ENCODE results near the gene PDHX.

The PDHX gene

DNA sequence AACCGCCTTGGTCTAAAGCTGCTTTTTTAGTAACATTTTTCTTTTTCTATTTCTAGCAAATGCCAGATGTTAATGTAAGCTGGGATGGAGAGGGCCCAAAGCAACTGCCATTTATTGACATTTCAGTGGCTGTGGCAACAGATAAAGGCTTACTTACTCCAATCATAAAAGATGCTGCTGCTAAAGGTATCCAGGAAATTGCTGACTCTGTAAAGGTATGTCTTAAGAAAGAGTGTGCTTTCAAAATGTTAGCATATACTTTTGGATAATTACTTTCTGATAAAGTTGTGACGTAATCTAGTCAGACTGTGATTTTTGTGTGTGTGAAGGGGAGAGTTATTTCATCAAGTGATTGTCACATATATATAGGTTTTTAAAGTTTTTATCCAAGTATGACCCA, 68.1 kb downstream of the PDHX start:
- in situ Hi-C loops (cut with MboI; ENCODE audit: low sequenced_read_pairs), result no loop called here

DNA sequence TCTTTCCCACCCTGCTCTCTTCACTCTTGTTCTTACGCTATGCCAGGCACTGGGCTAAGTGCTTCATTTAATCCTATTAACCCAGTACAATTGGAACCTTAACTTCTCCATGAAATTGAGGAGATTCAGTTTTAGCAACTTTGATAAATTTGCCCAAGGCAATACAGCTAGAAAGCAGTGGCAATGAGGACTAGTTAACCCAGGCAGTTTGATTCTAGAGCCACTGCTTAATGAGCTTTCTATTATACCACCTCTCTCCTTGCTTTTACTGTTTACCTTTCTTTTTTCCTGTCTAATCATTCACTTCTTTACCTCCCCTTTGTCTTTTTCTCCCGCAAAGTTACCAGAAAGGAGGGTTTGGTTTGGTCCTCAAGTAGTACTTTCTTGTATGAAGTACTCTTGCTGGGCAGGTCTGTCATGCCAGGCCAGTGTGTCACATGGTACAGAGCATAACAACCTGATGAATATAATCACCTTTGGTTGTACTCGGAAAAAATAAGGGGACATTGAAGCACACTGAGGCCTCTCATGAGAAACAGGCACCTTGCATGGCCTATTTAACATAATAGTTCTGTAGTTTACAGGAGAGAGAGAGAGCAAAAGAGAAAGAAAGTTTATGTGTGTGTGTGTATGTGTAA, 70.6 kb downstream of the PDHX start:
- in situ Hi-C loops (cut with MboI; ENCODE audit: low sequenced_read_pairs), result no loop called here

DNA sequence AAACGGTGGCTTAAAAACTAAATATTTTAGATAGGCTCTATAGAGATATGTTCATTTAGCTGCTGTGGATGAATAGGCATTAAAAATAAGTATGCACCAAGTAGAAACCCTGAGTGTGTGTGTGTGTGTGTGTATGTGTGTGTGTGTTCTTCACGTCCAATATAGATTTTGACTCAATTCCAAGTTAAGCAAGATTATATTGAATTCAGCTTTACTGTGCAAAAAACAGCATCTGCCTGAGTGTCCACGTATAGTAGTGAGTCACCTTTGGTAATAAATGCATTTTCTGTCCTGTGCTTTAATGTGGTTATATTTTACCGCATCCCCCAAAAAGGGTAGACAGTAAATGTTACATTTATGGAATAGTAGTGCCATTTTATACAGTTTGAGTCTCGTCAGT, 71.2 kb downstream of the PDHX start:
- in situ Hi-C loops (cut with MboI; ENCODE audit: low sequenced_read_pairs), result no loop called here

DNA sequence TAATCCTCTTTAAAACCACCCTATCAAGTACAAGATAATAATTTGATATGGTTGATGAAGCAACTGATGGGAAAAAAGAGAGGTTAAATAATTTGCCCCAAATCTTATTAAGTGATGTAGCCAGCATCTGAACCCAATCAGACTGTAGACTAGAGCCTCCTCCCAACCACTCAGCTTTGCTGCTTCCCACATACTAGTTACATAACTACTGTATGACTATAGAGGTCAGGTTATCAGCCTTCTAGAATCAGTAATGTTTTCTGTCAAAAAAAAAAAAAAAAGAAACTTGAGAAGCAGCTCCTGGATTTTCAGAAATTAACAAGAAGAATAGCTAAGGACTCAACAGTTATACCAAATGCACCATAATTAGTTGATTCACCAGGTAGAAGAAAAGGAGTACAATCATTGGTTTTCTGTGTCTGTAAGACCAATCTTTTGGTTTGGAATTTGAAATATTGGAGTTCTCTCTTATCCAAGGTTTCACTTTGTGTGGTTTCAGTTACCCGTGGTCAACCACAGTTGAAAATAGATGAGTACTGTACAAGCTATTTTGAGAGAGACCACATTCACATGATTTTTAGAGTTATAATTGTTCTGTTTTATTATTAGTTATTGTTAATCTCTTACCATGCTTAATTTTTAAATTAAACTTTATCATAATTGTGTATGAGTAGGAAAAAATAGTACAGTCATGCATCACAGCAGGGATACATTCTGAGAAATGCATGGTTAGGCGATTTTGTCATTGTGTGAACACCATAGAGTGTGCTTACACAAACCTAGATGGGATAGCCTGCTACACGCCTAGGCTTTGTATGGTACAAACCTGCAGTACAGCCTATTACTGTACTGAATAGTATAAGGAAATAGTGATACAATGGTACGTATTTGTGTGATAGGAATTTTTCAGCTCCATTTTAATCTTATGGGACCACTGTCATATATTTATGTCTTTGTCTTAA, 72.2 kb downstream of the PDHX start:
- in situ Hi-C loops (cut with MboI; ENCODE audit: low sequenced_read_pairs), result no loop called here

DNA sequence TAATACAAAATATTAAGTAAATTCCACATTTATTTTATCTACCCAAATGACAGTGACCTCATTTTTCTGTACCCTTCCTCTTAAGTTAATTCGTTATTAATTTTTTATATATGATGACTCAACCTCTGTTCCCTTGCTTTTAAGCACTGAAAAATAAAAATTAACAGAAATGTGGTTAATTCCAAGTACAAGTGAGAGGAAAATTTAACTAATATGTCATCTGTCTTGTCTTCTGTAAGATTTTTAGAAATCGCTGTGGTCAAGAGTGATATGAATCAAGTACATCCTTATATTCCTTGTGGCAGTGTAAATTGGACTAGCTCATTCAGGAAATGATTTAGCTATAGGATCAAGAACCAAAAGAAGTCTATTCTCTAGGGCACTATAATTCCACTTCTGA, 74.5 kb downstream of the PDHX start:
- in situ Hi-C loops (cut with MboI; ENCODE audit: low sequenced_read_pairs), result no loop called here

DNA sequence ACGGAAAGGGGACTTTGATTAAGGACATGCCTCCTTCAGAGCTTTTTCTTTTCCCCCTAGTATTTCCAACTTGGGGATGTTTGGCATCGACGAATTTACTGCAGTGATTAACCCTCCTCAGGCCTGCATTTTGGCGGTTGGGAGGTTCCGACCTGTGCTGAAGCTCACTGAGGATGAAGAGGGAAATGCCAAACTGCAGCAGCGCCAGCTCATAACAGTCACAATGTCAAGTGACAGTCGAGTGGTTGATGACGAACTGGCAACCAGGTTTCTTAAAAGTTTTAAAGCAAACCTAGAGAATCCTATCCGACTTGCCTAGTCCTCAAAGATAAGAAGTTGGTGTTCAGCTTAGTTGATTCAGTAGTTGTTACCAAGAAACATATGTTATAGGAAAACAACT, 78.4 kb downstream of the PDHX start:
- in situ Hi-C loops (cut with MboI; ENCODE audit: low sequenced_read_pairs), result no loop called here

DNA sequence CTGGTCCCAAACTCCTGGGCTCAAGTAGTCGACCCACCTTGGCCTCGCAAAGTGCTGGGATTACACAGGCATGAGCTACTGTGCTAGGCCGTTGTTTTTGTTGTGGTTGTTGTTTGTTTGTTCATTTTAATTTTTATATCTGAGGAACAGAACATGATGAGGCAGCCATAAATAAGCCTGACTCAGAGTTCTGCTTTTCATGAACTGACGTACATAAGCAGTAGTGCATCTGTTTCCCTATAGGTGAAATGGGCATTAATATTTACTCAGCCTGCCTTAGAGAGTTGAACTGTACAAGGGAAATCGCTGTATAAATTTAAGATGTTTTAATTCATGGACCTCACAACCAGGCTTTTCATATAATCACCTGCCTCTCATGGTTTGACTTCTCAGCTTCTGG, 80.5 kb downstream of the PDHX start:
- in situ Hi-C loops (cut with MboI; ENCODE audit: low sequenced_read_pairs), result no loop called here

DNA sequence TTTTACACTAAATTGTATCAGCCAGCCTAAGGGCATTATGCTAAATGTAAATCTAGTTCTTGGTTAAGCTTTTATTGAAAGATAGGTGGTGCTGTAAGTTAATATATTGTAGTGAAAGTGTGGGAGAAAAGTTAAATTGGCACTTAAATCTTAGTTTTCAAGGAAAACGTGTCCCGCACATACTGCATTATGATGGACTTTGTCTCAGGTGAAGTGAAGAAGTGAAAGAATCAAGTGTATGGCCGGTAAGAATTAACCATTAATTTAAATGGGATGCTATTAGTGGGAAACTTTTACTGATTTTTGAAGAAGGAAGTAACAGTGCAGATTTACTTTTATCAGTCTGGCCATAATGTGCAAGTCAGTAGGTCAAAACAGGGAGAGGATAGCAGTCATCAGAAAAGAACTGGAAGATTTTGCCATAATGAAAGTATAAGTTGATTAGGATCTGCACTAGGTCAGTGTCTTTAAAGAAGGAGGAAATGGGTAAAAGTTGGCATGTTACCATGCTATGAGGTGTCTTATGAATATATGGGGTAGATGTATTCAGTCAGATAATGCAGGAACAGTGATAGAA, 81.6 kb downstream of the PDHX start:
- in situ Hi-C loops (cut with MboI; ENCODE audit: low sequenced_read_pairs), result no loop called here

DNA sequence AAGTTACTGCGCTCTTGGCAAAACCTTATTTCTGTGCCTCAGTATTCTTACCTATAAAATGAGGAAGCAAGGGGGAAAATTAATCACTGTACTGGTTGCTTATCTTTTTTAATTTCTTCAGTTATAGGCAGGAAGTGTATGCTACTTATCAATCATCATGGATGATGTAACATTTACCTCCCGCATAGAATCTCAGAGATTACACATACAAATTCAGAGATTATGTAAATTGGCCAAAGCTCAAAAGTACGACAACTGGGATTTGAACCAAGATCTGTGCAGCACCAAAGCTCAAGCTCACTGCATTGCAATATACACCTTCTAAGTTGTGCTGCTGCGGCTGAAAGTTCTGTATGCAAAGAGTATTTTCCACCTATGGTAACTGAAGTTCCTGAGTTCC, 83.0 kb downstream of the PDHX start:
- in situ Hi-C loops (cut with MboI; ENCODE audit: low sequenced_read_pairs), result no loop called here

DNA sequence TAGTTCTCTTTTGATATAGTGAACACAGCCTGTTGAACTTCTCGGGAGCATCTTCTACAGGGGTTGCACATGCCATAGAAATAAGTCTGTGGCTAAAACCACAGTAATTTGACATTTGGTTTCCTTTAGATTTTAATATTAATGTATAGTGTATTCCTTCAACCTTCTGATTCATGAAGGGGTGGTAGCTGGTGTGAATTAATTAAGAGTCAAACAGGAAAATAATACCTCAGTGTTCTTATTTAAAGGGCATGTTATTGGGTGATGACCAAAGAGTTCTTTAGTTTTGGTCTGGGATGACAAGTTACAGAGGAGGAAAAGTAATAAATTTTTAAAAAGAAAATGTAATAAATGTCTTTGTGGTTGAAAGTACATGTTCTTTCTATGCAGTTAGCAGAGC, 86.8 kb downstream of the PDHX start:
- in situ Hi-C loops (cut with MboI; ENCODE audit: low sequenced_read_pairs), result no loop called here

DNA sequence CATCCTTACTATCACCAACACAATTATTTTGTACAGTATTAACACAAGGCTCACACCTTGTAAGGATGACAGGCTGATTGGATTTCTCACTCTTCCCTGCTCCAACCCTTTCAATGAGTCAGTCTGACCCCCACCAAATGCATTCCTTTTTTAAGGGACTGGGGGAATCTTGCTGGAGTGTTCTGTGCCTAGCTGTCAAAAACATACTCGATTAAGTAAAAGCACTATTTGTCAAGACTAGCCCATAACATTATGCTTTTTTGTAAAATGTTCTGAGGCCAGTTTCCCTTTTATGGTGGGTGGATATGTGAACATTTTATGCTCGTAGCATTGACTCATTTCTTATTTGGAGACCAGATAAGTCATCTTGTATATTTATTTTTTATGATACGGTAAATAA, 87.2 kb downstream of the PDHX start:
- in situ Hi-C loops (cut with MboI; ENCODE audit: low sequenced_read_pairs), result no loop called here

DNA sequence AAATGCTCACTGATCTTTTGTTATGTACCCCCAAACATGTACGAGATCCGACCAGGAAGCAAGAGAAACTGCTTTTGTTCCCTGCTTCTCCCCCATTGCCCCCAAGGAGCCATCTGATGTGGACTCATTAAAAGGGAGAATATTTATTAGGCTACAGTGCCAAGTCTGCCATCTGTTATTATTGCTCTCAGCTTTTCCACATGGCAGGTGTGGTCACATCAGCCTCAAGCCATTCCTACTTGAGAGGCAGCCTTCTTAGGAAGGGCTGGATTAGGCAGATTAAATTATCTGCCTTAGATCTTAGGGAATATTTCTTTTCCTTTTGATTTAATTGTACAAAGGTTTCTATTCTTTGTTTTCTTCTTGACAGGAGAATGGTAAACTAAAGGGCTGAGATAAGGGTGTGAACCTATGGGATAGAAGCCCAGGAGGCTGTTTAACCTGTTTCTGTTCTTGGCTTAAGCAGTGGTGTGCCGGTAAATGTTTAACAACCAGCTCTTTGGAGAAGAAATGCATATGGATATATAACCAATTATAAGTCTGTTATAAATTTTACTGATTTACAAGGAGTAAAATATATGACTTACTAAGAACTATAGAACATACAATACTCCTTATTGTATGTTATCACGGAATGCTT, 88.8 kb downstream of the PDHX start:
- in situ Hi-C loops (cut with MboI; ENCODE audit: low sequenced_read_pairs), result no loop called here

DNA sequence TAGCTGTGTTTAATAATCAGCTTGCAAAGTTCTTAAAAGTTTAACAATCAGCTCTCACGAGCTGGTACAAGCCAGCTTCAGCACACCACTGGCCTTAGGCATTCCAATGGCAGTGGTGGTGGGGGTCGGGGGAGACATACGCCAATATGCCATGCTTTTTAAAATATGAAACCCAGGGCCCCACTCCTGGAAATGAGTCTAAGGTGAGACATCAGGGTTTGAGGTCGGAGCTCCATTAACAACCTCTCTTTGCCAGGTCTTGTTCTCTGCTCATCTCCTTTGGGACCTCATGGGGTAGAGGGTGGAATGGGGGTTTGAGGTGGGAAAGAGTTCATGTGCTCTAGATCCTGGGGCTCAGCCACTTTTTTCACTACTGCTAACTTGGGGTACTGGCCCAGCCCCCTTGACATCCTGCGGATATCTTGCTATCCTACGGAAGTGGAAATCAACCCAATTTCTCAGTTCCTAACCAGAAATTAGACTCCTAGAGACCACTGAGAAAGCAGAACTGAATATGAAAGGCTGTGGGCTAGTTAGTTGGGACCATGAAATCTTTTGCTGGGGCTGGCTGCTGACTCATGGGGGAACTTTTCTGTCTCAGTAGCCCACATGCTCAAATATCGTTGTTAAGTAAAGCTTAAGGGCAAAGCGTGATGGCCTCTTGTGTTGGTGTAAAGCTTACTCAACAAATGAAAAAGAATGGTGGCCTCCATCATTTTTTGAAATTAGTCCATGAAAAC, 90.1 kb downstream of the PDHX start:
- in situ Hi-C loops (cut with MboI; ENCODE audit: low sequenced_read_pairs), result no loop called here

DNA sequence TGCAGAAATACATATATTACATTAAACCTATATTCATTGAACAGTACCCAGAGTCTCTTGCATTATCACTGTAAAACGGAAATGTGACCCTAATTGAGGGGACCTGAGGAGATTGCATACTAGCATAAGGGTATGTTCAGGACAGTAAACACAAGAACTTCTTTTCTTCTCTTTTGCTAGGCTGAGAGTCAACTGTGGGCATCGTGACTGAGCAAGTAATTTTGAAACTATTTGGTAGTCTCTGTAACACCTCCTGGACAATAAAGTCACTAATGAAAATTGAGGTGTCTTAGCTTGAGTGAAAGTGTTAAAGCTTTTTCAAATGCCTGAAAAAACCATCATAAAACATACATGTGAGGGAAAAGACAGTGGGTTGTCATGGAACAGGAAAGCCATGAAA, 90.9 kb downstream of the PDHX start:
- in situ Hi-C loops (cut with MboI; ENCODE audit: low sequenced_read_pairs), result no loop called here

DNA sequence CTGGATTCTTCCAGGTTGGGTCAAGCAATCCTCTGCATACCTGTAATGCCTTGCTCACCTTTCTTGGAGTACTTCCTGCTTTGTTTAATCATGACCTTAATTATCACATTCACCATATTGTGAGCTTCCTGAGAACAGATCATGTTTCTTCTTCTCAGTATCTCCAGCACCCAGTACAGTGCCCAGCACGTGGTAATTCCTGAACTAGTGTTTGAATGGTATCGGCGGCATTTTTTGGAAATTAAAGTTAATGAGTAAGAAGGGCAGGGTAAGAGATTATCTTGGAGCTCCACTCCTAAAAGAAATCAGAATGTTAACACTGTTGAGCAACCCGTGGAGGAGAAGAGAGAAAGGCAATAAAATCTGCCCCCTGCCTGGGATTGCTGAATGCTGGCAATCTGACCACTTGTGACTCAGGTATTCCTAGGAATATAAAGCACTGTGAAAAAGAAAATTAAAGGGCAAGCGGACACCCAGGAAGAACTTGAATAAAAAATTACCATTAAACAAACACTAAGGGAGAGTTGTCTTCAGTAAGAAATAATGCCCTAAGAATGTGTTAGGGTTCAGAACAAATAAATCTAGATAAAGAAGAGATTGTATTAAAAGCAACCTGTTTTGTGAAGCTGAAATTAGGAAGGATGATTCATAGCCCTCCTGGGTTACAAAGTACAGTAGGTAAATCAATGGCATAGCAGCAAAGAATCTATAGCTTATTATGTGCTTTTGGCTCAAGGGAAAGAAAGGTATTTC, 92.9 kb downstream of the PDHX start:
- in situ Hi-C loops (cut with MboI; ENCODE audit: low sequenced_read_pairs), result no loop called here

DNA sequence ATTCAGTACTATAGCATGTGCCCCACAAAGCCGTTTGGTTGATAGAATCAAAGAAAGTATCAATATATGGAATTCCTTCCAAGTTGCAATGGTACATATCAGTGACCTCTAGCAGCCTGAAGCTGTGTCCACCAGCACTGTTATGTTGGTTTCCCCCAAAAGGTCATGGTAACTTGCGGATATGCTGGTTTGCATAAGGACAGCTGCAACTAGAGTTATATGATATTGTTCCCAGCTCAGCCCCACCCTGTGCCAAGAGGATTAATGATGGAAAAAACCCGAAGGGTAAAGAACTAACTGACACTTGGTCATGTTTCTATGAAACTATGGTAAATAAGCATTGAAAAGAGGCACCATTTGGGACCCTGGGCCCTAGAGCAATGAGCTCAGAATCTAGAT, 93.5 kb downstream of the PDHX start:
- in situ Hi-C loops (cut with MboI; ENCODE audit: low sequenced_read_pairs), result no loop called here

DNA sequence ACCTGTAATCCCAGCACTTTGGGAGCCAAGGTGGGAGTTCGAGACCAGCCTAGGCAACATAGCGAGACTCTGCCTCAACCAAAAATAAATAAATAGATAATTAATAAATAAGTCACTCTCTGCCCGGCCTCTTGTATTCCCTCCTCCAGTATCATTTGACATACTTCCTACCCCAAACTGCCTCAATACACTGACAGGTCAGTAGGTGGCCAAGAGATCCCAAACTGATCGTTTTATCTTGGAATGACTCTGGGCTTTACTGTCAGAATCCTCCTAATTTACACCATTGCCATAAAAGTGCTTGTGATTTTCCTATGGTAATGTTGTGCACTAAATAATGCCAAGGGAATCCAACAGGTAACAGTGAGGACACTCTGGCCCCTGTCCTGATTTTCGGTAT, 94.2 kb downstream of the PDHX start:
- in situ Hi-C loops (cut with MboI; ENCODE audit: low sequenced_read_pairs), result no loop called here

DNA sequence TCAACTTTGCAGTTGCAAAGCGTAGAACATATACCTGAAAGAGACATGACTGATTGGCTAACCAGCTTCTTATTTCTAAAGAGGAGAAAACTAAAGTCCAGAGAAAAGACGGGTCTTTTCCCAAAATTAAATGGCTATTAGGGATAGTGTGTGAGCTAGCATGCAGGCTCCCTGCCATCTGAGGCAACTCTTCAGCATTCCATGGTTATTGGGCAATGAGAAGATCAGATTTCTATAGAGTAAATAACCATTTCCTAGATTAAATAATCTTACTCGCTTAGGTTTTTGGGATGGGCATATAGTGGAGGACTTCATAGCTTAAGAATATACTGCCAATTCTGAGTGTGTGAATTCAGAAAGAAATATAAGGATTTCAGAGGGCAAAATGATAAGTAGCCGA, 95.0 kb downstream of the PDHX start:
- in situ Hi-C loops (cut with MboI; ENCODE audit: low sequenced_read_pairs), result no loop called here

DNA sequence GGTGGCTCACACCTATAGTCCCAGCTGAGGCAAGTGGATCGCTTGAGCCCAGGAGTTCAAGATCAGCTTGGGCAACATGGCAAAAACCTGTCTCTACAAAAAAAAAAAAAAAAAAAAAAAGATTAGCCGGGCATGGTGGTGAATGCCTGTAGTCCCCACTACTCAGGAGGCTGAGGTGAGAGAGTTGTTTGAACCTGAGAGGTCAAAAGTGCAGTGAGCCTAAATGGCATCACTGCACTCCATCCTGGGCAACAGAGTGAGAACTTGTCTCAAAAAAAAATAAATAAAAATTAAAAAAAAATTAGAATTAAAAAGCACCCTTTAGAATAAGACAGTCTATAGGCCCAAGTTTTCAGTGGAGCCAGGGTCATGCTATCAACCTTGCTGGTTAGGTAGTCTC, 95.5 kb downstream of the PDHX start:
- in situ Hi-C loops (cut with MboI; ENCODE audit: low sequenced_read_pairs), result no loop called here

DNA sequence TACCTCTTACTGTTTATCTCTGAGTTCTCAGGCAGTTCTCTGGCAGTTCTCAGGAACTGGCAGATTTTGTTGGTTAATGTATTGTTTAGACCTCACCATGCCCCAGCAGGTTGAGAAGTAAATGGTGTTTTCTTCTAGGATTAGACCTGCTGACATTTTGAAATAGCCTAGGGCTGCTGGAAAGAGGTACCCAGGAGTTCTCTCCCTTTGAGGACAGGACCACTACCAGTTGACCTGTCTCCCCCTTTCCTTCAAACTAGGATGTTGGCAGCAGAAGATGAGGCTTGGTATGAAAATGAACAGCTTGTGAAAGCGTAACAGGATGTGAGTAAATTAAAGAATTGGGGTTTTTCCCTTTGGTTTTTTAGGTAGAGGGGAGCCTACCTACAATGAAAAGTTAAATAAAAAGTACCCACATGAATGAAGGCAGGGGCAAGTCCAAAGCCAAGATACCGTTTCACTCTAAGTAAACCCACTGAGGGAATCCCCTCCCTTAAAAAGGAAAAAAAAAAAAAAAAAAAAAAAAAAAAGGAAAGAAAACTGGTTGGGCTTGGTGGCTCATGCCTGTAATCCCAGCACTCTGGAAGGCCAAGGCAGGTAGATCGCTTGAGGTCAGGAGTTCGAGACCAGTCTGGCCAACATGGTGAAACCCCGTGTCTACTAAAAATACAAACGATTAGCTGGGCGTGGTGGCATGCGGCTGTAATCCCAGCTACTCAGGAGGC, 96.2 kb downstream of the PDHX start:
- in situ Hi-C loops (cut with MboI; ENCODE audit: low sequenced_read_pairs), result no loop called here

Measured in HL-60/S4 treated with retinoic acid at 250 ng/mL for 4 days and 3 days (cell line).